CD4-positive, alpha-beta T cell (primary cell): Measurements from ENCODE around the gene NTHL1. TPM values are rescaled to one million over a fixed set of nuclear protein-coding genes. Genes with fewer than 3 reads are reported as not detected.

ENCODE experiments used
- ATAC-seq: fragments of 200-7000 bp; cut with Tn5 transposase; one replicate; pipeline ENCODE4 v1.10.0; 2022; ENCODE audit warnings: mild to moderate bottlenecking; ENCODE audit not compliant: poor library complexity
- CTCF ChIA-PET: fragments of 350-600 bp; sonication (Branson Sonifier 250); formaldehyde crosslinking; loops from one replicate; lab custom pipeline; 2021; ENCODE audit warnings: antibody characterized with exemption, inconsistent platforms; lab: Charles Lee
- POLR2A ChIA-PET: fragments of 350-600 bp; sonication (Branson Sonifier 250); formaldehyde crosslinking; loops from one replicate; lab custom pipeline; 2021; ENCODE audit warnings: antibody characterized with exemption, inconsistent platforms; lab: Charles Lee
- DNase-seq, 14 experiments: peaks; one replicate each; pipeline ENCODE4 v3.0.0-alpha.2; 2013 to 2020; ENCODE audit warnings: mixed read lengths in 2 of 14
- H3K27ac ChIP-seq, 2 donors: one replicate each; pipeline versions ENCODE4 v1.5.1 to v1.7.0; 2013; ENCODE audit warnings: low read length in 2 of 2, low read depth in 1 of 2, mild to moderate bottlenecking in 1 of 2
- H3K27me3 ChIP-seq, 2 experiments: 1 replicate in 1 of 2; 2 replicates in 1 of 2; pipeline versions ENCODE4 v1.6.1 to v1.7.0; 2013; ENCODE audit warnings: low read length in 2 of 2, control low read depth in 1 of 2, mild to moderate bottlenecking in 1 of 2, moderate library complexity in 1 of 2; ENCODE audit not compliant: insufficient read depth in 2 of 2, control insufficient read depth in 1 of 2
- H3K36me3 ChIP-seq: one replicate; pipeline ENCODE4 v1.6.1; 2013; ENCODE audit warnings: low read length, control low read depth; ENCODE audit not compliant: insufficient read depth
- H3K4me1 ChIP-seq: one replicate; pipeline ENCODE4 v1.6.1; 2013; ENCODE audit warnings: low read length, control low read depth; ENCODE audit not compliant: insufficient read depth
- H3K4me3 ChIP-seq: one replicate; pipeline ENCODE4 v1.5.1; 2013; ENCODE audit warnings: mild to moderate bottlenecking, low read length, moderate library complexity
- H3K9me3 ChIP-seq, 2 experiments: 1 replicate in 1 of 2; 2 replicates in 1 of 2; pipeline versions ENCODE4 v1.6.1 to v1.7.0; 2013; ENCODE audit warnings: low read length in 2 of 2, mild to moderate bottlenecking in 2 of 2, control low read depth in 1 of 2, moderate library complexity in 1 of 2; ENCODE audit not compliant: control insufficient read depth in 1 of 2, insufficient read depth in 1 of 2
- H3K27ac Mint-ChIP-seq: one replicate; pipeline ENCODE4 v1.8.0; 2020; ENCODE audit warnings: mixed read lengths
- H3K27me3 Mint-ChIP-seq: one replicate; pipeline ENCODE4 v1.8.0; 2021; ENCODE audit warnings: mixed read lengths
- H3K36me3 Mint-ChIP-seq: one replicate; pipeline ENCODE4 v1.8.0; 2021; ENCODE audit warnings: low read depth, mixed read lengths
- H3K4me1 Mint-ChIP-seq: one replicate; pipeline ENCODE4 v1.8.0; 2021; ENCODE audit warnings: low read depth, mixed read lengths
- H3K4me3 Mint-ChIP-seq: one replicate; pipeline ENCODE4 v1.8.0; 2020; ENCODE audit warnings: mild to moderate bottlenecking, mixed read lengths
- H3K9me3 Mint-ChIP-seq: one replicate; pipeline ENCODE4 v1.8.0; 2020; ENCODE audit warnings: mixed read lengths
- intact Hi-C, 2 experiments: fragments of 100-400 bp; cut with DNase I in 1 of 2; cut with micrococcal nuclease in 1 of 2; formaldehyde crosslinking; loops; one replicate each; pipeline versions ENCODE4 v1.15.1 to v1.9.0; 2023 to 2025; cut with DNase I, micrococcal nuclease
- total RNA-seq, 174 experiments: library from RNA in 2 of 174; stranded (reverse) in 2 of 174; gene quantifications; one replicate each; pipeline ENCODE4 v1.2.3 and lab custom pipeline; 2021 to 2026
- TF ChIP-seq, protein P1 (sequence below): fragments of 200-600 bp; IDR thresholded peaks from one replicate; pipeline ENCODE4 v1.8.0; 2022; ENCODE audit warnings: antibody characterized with exemption, mild to moderate bottlenecking

The NTHL1 gene
- total RNA-seq, 2 experiments from 2014 or later: 2.7 to 2.9 TPM

DNA sequence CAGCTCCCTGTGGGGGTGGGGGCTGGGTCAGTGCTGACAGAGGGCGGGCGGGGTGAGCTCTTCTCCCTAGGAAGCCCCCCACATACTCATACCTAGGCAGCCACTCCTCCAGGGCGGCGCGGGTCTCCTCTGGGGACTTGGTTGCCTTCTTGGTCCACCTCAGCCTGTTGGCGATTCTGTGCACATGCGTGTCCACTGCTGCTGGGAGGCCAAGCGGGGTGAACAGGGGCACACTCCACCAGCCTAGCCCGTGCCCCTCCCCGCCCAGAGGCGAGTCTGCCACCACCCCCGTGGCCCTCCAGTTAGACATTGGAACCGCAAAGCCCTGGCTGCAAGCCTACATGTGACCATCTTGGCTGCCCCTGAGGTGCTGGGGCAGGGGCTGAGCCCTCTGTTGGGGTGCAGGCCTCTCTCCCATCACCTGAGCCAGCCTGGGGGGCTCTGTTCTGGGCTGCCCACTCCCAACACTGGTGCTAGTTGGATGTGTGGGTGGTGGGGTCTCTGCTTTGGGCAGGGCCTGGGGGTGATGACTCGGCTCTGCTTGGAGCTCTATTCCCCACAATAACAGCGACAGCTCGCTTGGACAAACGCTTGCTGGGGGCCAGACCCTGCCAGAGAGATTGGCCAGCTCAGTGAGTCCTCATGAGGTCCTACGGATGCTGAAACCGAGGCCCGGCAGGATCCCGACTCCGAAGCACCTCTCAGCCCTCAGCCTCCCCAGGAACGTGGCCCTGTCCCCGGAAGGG, 7.4 kb downstream of the NTHL1 start:
- TF ChIP-seq, protein P1, sequence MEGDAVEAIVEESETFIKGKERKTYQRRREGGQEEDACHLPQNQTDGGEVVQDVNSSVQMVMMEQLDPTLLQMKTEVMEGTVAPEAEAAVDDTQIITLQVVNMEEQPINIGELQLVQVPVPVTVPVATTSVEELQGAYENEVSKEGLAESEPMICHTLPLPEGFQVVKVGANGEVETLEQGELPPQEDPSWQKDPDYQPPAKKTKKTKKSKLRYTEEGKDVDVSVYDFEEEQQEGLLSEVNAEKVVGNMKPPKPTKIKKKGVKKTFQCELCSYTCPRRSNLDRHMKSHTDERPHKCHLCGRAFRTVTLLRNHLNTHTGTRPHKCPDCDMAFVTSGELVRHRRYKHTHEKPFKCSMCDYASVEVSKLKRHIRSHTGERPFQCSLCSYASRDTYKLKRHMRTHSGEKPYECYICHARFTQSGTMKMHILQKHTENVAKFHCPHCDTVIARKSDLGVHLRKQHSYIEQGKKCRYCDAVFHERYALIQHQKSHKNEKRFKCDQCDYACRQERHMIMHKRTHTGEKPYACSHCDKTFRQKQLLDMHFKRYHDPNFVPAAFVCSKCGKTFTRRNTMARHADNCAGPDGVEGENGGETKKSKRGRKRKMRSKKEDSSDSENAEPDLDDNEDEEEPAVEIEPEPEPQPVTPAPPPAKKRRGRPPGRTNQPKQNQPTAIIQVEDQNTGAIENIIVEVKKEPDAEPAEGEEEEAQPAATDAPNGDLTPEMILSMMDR: no peak
- H3K36me3 ChIP-seq: peaks cover 2% of the 10 kb centered on the region
- Mint-ChIP-seq H3K27me3 (no peaks in the 10 kb centered on the region), H3K36me3 (no peaks in the 10 kb centered on the region), H3K4me3 (no peak overlapping the region), H3K4me1 (no peaks in the 10 kb centered on the region), H3K9me3 (no peaks in the 10 kb centered on the region), H3K27ac (no peak overlapping the region)
- no peak for ATAC-seq
- intact Hi-C loops: loop anchor here in 1 of 2 experiments (10.0 kb wide), 1 partner anchor 565 kb away; the partner anchor contains the start of gene CLCN7
- H3K9me3 ChIP-seq: no peaks in the 10 kb centered on the region
- ChIA-PET POLR2A (no interaction called here), CTCF (no interaction called here)
- no peak for DNase-seq
- no peaks in the 10 kb centered on the region for H3K27me3 ChIP-seq
- no peak overlapping the region for H3K4me3 ChIP-seq
- no peak overlapping the region for H3K27ac ChIP-seq
- peaks cover 5% of the 10 kb centered on the region for H3K4me1 ChIP-seq

DNA sequence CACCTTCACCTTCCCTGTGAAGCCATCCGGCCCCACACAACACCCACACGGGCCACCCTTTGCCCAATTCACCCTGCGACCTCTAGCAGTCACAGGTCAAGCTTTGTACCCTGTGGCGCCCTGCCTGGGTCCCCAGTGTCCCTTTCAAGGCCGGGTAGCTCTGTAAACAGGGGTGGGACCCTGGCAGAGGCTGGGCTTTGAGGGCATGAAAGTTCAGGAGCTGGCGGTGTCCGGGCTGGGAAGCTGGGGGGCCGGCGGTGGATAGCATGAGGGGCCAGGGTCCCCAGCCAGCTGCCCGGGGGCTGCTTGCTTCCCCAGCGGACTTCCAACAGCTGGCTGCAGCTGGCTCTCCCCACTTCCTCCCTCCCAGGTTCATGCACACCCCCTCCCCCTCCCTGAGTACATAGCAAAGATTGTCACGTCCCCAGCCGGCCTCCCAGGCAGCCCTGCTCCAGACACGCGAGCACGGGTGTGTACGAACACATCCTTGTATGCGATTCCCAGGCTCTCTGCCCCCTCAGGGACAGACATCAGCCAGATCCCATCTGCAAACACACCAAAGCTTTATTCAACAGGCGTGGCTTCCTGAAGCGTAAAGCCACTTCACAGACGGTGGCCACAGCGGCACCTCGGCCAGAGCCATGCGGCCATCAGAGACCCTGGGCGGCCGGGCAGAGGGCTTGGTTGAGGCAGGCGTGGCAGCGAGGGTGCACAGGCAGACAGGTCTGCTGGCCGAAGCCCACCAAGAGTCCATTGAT, 8.2 kb downstream of the NTHL1 start:
- Histone ChIP-seq H3K4me1 (peaks cover 5% of the 10 kb centered on the region), H3K4me3 (no peak overlapping the region), H3K27ac (no peak overlapping the region), H3K9me3 (no peaks in the 10 kb centered on the region), H3K27me3 (no peaks in the 10 kb centered on the region), H3K36me3 (peaks cover 2% of the 10 kb centered on the region)
- Mint-ChIP-seq H3K4me1 (no peaks in the 10 kb centered on the region), H3K36me3 (no peaks in the 10 kb centered on the region), H3K27me3 (no peaks in the 10 kb centered on the region), H3K4me3 (no peak overlapping the region), H3K27ac (no peak overlapping the region), H3K9me3 (no peaks in the 10 kb centered on the region)
- POLR2A ChIA-PET: no interaction called here
- CTCF ChIA-PET: no interaction called here
- TF ChIP-seq, protein P1: no peak
- intact Hi-C loops: loop anchor here in 1 of 2 experiments (10.0 kb wide), 1 partner anchor 565 kb away; the partner anchor contains the start of gene CLCN7
- DNase-seq: no peak
- no peak for ATAC-seq

DNA sequence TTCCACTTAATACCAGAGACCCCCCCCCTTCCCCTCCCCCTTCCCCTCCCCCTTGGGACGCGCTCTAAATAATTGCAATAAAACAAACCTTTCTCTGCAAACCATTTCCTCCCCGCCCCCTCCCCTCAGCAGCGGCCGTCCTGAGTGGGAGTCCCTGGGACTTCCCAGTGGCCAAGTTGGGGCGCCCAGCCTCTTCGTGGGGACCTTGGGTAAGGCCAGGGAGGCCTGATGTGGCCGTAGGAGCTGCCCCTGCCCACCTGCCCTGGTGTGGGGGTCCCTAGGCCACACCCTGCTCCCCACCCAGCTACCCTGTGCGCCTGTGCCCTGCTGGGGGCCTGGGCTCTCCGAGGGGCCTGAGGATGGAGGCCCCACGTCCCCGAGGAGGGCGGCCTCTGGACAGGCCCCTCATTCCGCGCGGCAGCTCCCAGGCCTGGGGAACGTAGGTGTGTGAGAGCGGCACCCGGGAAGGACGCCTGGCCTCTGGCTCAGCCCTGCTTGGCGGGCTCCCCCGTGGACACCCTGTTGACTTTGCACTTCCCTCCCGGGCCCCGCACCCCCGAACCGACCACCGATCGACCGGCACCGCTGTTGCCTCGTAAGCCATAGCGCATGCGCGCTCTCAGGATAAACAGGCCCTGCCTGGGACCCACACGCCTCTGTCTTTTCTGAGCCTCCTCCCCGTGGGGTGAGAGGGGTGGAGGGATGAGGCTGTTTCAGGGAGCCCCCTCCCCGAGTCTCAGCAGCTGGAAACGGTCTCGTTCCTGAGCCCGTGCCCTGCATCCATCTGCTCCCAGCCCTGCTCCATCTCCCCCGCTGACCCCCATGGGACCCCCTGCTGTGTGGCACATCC, 9.0 kb downstream of the NTHL1 start:
- ChIA-PET POLR2A (no interaction called here), CTCF (no interaction called here)
- H3K4me3 ChIP-seq: no peak overlapping the region
- H3K27me3 Mint-ChIP-seq: no peaks in the 10 kb centered on the region
- H3K9me3 ChIP-seq: no peaks in the 10 kb centered on the region
- DNase-seq (no peak), ATAC-seq (no peak)
- peaks cover 2% of the 10 kb centered on the region for H3K36me3 ChIP-seq
- H3K27ac ChIP-seq: no peak overlapping the region
- H3K27ac Mint-ChIP-seq: no peak overlapping the region
- no peak overlapping the region for H3K4me3 Mint-ChIP-seq
- intact Hi-C loops: no loop called here
- H3K36me3 Mint-ChIP-seq: no peaks in the 10 kb centered on the region
- no peaks in the 10 kb centered on the region for H3K4me1 Mint-ChIP-seq
- H3K4me1 ChIP-seq: peaks cover 2% of the 10 kb centered on the region
- TF ChIP-seq, protein P1: no peak
- no peaks in the 10 kb centered on the region for H3K9me3 Mint-ChIP-seq
- H3K27me3 ChIP-seq: no peaks in the 10 kb centered on the region
